HCT116 (cell line): Measurements from ENCODE around the gene TAS1R2.

ENCODE experiments used
- CTCF ChIP-seq, 3 experiments: fragments of 200-600 bp in 1 of 3; sonication (generic) in 1 of 3; IDR thresholded peaks in 2 of 3; conservative IDR thresholded peaks in 1 of 3; 2 replicates each; pipeline ENCODE4 v1.5.1; 2012 to 2017; ENCODE audit warnings: low read depth in 2 of 3, low read length in 2 of 3, antibody characterized with exemption in 1 of 3, borderline replicate concordance in 1 of 3, control low read depth in 1 of 3, mild to moderate bottlenecking in 1 of 3, mixed read lengths in 1 of 3, mixed run types in 1 of 3, moderate library complexity in 1 of 3; ENCODE audit not compliant: insufficient read depth in 1 of 3
- EZH2phosphoT487 ChIP-seq: fragments of 200-600 bp; IDR thresholded peaks from 2 replicates; pipeline ENCODE4 v1.6.1; 2018; ENCODE audit warnings: antibody characterized with exemption, borderline replicate concordance

GRCh38 chr1:18899363-18900049 lies 40.0 kb upstream of the TAS1R2 start:
- TF ChIP-seq EZH2phosphoT487 (no peak), CTCF (IDR thresholded peaks at IDR 0.05 in 2 of 3, conservative IDR thresholded peaks at IDR 0.05 in 1 of 3; ENCODE audit: borderline replicate concordance in 1 of 3, insufficient read depth in 1 of 3, low read depth in 2 of 3, low read length in 2 of 3) (no peak)
